Measurements from ENCODE around the gene PTPN7. TPM values are rescaled to one million over a fixed set of nuclear protein-coding genes. Genes with fewer than 3 reads are reported as not detected.

PTPN7 gene
- not detected in 2 replicates for total RNA-seq (2014; rRNA removed; shearing (Covaris generic); ENCODE audit: low replicate concordance)

GRCh38 chr1:202160377-202160940, at the start of gene PTPN7:
Gene PTPN7, minus strand, starts transcription at chr1:202160602. Its CDS starts 1,200 bp downstream, at chr1:202159402.
- no peak within 1 kb of the TSS for H3K4me3 ChIP-seq

DNA sequence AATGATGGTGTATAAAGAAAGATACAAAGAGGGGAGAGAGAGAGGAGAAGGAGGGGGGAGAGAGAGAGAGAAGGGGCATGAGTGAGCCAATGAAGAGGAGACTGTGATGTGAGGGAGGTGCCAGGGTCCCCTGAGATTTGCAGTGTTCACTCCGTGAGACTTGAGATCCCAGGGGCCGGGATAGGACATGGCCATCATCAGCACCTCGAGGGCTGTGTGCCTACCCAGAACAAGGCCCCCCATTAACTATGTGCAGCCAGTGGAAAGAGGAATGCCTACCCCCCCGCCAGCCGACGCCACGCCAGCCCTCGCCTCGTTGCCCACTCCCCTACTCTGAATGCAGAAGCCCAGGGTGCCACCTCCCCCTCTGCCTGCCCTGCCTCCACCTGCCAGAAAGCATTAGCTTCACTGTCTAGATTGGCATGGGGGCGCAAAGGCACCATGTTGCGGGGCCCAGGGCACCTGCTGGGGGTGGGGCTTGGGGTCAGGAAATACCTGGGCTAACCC, 48.0 kb upstream of the PTPN7 start:
- Histone ChIP-seq H3K36me3 (no peaks in the 10 kb centered on the region), H3K9me3 (no peaks in the 10 kb centered on the region), H3K27me3 (peaks cover 11% of the 10 kb centered on the region), H3K4me3 (no peak overlapping the region)
- DNase-seq: no peak

More at GRCh38 chr1:202160377-202160940, at the start of gene PTPN7:
- Histone ChIP-seq H3K9me3 (no peaks in the 10 kb centered on the region), H3K36me3 (no peaks in the 10 kb centered on the region), H3K27me3 (no peaks in the 10 kb centered on the region)
- no peak for DNase-seq

- no peaks in the 10 kb centered on the region for H3K36me3 ChIP-seq
- peak; percentile 75 for DNase-seq
- peaks cover 7% of the 10 kb centered on the region; the same call in 1 of the 2 replicates for H3K27me3 ChIP-seq
- H3K4me3 ChIP-seq: no peak overlapping the region
- no peaks in the 10 kb centered on the region for H3K9me3 ChIP-seq
These were observed 46.9 kb upstream of the PTPN7 start for GRCh38 chr1:202207292-202207691.

GRCh38 chr1:202205523-202206190, 45.3 kb upstream of the PTPN7 start:
- Histone ChIP-seq H3K27me3 (0 out of 2 replicates have a peak, but pooled peaks cover under 1% of the 10 kb centered on the region), H3K9me3 (no peaks in the 10 kb centered on the region), H3K4me3 (no peak overlapping the region), H3K36me3 (no peaks in the 10 kb centered on the region)
- no peak for DNase-seq

DNA sequence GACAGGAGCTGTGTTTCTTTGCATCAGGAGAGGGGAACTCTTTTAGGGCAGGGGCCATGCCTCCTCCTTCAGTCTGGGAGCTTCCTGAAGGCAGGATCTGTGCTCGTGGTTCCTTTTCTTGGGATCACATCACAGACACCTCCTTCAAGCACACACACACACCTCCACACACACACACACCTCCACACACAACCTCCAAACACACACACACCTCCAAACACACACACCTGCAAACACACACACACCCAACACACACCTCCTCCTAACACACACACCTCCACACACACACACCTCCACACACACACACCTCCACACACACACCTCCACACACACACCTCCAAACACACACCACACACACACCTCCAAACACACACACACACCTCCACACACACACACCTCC, 43.7 kb upstream of the PTPN7 start:
- no peak for DNase-seq
- H3K27me3 ChIP-seq: no peaks in the 10 kb centered on the region
- no peaks in the 10 kb centered on the region for H3K36me3 ChIP-seq
- no peaks in the 10 kb centered on the region for H3K9me3 ChIP-seq
- H3K4me3 ChIP-seq: no peak overlapping the region

GRCh38 chr1:202203238-202204039, 43.0 kb upstream of the PTPN7 start:
- Histone ChIP-seq H3K4me3 (no peak overlapping the region), H3K9me3 (no peaks in the 10 kb centered on the region), H3K36me3 (no peaks in the 10 kb centered on the region), H3K27me3 (no peaks in the 10 kb centered on the region)
- DNase-seq: no peak

DNA sequence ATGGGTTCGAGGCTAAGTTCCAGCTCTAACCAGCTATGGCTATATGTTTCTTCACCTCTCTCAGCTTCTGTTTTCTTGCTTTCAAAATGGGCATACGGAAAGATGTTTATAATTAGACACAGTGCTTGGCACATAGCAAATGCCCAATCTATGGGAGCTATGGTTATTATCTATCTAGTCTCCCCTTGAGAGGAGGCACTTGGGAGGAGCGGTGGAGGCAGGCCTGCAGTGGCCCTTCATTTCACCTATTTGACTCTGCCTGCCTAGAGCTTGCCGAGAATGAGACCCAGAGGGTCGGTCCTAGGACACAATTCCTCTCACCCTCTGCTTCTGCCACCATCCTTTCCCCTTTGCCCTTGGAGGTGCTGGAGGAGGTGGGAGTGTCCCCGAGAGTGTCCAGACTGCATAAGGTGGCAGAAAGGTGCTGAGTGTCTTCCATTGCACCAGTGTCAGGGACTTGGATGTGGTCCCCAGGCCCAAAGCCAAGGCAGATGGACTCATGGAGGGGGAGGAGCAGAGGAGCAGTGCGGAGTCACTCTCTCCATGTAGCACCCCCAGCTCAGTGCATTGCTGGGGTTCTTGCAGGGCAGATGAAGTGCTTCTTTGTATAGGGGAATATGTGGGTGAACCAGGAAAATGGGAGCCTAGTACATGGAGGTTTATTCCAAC, 42.2 kb upstream of the PTPN7 start:
- no peak for DNase-seq
- Histone ChIP-seq H3K36me3 (no peaks in the 10 kb centered on the region), H3K4me3 (no peak overlapping the region), H3K27me3 (no peaks in the 10 kb centered on the region), H3K9me3 (no peaks in the 10 kb centered on the region)

DNA sequence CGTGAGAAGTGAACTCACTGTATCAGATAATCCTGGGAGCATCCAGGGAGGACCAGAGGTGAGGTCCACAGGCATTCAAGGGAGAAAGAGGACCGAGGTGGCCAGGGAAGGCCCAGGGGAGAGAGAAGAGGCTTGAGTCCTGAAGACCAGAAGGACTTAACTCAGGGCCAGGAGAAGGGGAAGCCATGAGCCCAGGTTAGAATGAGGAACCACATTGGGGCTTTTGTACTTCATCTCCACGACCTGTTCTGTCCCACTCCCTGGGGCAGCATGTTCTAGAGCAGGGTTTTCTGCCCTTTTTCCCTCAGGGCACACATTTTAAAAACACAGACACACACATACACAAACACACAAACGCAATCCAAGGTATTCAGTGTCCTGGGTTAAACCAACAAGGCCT, 41.6 kb upstream of the PTPN7 start:
- H3K36me3 ChIP-seq: no peaks in the 10 kb centered on the region
- DNase-seq: no peak
- no peak overlapping the region for H3K4me3 ChIP-seq
- no peaks in the 10 kb centered on the region for H3K27me3 ChIP-seq
- no peaks in the 10 kb centered on the region for H3K9me3 ChIP-seq

- Histone ChIP-seq H3K4me3 (no peak overlapping the region), H3K27me3 (no peaks in the 10 kb centered on the region), H3K36me3 (no peaks in the 10 kb centered on the region), H3K9me3 (no peaks in the 10 kb centered on the region)
- DNase-seq: no peak
These were observed 40.9 kb upstream of the PTPN7 start for GRCh38 chr1:202201266-202201665.

- H3K36me3 ChIP-seq: no peaks in the 10 kb centered on the region
- H3K9me3 ChIP-seq: no peaks in the 10 kb centered on the region
- no peak for DNase-seq
- no peak overlapping the region for H3K4me3 ChIP-seq
- no peaks in the 10 kb centered on the region for H3K27me3 ChIP-seq
These were observed 40.3 kb upstream of the PTPN7 start for GRCh38 chr1:202200669-202201068.

- no peaks in the 10 kb centered on the region for H3K9me3 ChIP-seq
- DNase-seq: no peak
- no peaks in the 10 kb centered on the region for H3K36me3 ChIP-seq
- H3K4me3 ChIP-seq: no peak overlapping the region
- H3K27me3 ChIP-seq: no peaks in the 10 kb centered on the region
These were observed 39.7 kb upstream of the PTPN7 start for GRCh38 chr1:202200112-202200548.

- DNase-seq: no peak
- H3K36me3 ChIP-seq: no peaks in the 10 kb centered on the region
- no peaks in the 10 kb centered on the region for H3K27me3 ChIP-seq
- no peak overlapping the region for H3K4me3 ChIP-seq
- H3K9me3 ChIP-seq: no peaks in the 10 kb centered on the region
These were observed 38.9 kb upstream of the PTPN7 start for GRCh38 chr1:202199040-202199889.

DNA sequence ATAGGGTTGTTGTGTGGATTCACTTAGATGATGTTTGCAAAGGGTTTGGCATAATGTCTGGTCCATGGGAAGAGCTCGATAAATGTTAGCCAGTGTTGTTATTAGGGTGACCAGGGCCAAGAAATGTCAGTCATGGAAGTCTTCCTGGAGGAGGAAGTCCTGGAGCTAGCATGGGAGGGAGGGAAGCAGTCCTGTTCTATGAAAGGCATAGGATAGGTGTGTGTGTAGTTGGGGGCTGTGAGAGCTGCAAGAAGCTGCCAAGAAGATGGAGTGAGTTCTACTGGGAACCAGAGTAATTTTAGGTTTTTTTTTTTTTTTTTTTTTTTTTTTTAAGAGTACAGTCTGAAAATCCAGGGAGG, 37.9 kb upstream of the PTPN7 start:
- no peaks in the 10 kb centered on the region for H3K9me3 ChIP-seq
- H3K27me3 ChIP-seq: peaks cover under 1% of the 10 kb centered on the region; the same call in 1 of the 2 replicates
- DNase-seq: no peak
- no peak overlapping the region for H3K4me3 ChIP-seq
- H3K36me3 ChIP-seq: no peaks in the 10 kb centered on the region

DNA sequence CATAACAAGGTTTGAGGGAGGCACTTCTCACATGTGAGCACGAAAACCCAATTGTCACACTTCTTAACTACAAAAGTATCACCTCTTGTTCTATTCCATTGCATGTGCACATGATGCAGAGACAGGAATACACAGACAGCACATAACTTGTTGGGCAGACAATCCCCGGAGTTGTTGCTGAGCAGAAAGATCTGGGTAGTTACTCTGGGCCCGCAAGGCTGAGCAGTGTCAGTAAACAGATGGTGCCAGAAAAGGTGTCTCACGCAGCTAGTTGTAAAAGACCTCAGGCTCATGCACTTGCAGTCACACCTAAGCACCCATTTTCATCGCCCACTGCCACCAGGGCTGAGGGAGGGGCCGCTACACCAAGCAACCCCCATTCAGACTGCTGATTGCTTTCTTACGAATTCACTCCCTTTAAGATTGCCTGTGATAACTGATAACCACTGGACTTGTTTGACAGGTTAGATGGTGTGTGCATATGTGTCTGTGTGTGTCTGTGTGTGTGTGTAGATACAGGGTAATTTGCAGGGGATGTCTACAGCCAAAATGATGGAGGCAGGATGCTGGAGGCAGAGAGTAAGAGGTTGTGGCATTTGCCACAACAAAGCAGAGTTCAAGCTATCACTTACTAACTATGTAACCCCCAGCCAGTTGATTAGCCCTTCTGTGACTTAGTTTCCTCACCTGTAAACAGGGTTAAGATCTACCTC, 37.4 kb upstream of the PTPN7 start:
- peaks cover 6% of the 10 kb centered on the region for H3K27me3 ChIP-seq
- no peak for DNase-seq
- H3K4me3 ChIP-seq: no peak overlapping the region
- no peaks in the 10 kb centered on the region for H3K9me3 ChIP-seq
- no peaks in the 10 kb centered on the region for H3K36me3 ChIP-seq

DNA sequence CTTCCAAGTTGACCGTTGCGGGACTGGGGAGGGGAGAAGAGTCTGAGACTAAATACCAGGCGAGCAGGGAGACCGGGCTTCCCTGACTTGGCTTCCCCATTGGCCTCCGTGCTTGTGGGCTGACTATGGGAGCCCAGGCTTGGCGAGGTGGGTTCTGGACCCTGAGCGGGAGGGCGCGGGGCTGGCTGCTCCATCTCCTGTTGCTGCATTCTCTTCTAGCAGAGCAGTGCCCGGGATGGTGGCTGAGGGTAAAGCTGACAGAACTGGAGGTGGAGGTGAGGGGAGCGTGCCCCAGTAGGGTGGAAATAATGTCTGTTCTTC, 33.9 kb upstream of the PTPN7 start:
- no peaks in the 10 kb centered on the region for H3K36me3 ChIP-seq
- no peak for DNase-seq
- H3K27me3 ChIP-seq: peaks cover 6% of the 10 kb centered on the region
- H3K4me3 ChIP-seq: no peak overlapping the region
- H3K9me3 ChIP-seq: no peaks in the 10 kb centered on the region
